Activated T-helper 1 cell treated with anti-CD3 and anti-CD28 coated beads, Interleukin-12 subunit alpha, Interleukin-12 subunit beta, Interleukin-2, Interleukin-4 antibody, amounts not matched to agents 30 ng/mL and 10 ng/mL and 1 ng/mL, durations not matched to agents 14 hours and 24 hours and 36 hours (primary cell): ENCODE results near the gene THADA. TPM values are rescaled to one million over a fixed set of nuclear protein-coding genes. Genes with fewer than 3 reads are reported as not detected.
"Not testable (repeated sequence)": the region's sequence is repeated elsewhere in the genome, so short reads cannot be mapped to it uniquely, and the experiment has no call there.

ENCODE experiments used
- DNase-seq: peaks from one replicate; pipeline ENCODE4 v3.0.0; 2021; ENCODE audit warnings: low spot score
- H3K27ac Mint-ChIP-seq: one replicate; pipeline ENCODE4 v1.8.0; 2021; ENCODE audit warnings: mild to moderate bottlenecking, mixed read lengths
- H3K27me3 Mint-ChIP-seq: one replicate; pipeline ENCODE4 v1.8.0; 2022; ENCODE audit warnings: mild to moderate bottlenecking, moderate library complexity, mixed read lengths; ENCODE audit not compliant: insufficient read depth
- H3K36me3 Mint-ChIP-seq: one replicate; pipeline ENCODE4 v1.8.0; 2021; ENCODE audit warnings: low read depth, mixed read lengths
- H3K4me1 Mint-ChIP-seq: one replicate; pipeline ENCODE4 v1.8.0; 2021; ENCODE audit warnings: low read depth, mixed read lengths
- H3K4me3 Mint-ChIP-seq: one replicate; pipeline ENCODE4 v1.8.0; 2021; ENCODE audit warnings: mild to moderate bottlenecking, moderate library complexity, mixed read lengths
- H3K9me3 Mint-ChIP-seq: one replicate; pipeline ENCODE4 v1.8.0; 2021; ENCODE audit warnings: mixed read lengths
- intact Hi-C: fragments of 100-400 bp; cut with micrococcal nuclease; formaldehyde crosslinking; loops from one replicate; pipeline ENCODE4 v1.15.1; 2024
- total RNA-seq: library from RNA; stranded (reverse); gene quantifications from 2 replicates; pipeline ENCODE4 v1.2.3, GENCODE V29; 2022

THADA gene
- total RNA-seq, 1 donor from 2014 or later, result 51.7 TPM

DNA sequence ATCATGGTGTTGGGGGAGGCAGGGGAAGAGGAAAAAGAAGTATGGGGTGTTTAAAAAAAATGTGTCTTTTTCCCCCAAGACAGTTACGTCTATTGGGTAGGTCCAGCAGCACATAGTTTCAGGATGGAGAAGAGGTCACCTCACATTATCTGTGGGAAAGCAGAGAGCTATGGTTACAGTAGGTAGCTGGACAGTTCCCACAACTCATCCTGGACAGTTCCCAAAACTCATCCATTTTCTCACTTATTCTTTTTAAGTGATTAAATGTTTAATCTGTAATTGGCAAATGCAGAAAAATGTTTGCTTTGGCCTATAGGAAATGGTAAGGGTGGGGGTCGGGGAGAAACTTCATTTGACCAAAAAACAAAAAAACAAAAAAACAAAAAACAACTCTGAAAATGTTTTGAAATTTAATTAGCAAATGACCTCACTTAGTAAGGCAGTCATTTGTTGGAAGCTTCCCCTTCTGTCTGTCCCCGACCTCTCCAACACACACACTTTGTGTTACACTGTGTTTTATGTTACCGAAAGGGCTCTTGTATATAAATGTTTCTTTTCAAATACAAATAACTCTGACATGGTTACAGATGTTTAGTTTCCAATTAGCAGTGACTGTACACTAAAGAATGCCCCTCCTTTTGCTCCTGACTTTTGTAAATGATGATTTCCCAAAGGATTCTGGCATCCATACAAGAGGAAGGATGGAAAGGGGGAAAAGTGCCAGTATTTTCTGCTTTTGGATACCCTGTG lies 196.1 kb downstream of the THADA start:
- Mint-ChIP-seq H3K9me3 (no peaks in the 10 kb centered on the region), H3K4me3 (no peak overlapping the region), H3K4me1 (peaks cover 23% of the 10 kb centered on the region), H3K27me3 (no peaks in the 10 kb centered on the region), H3K27ac (no peak overlapping the region), H3K36me3 (peaks cover 27% of the 10 kb centered on the region)
- intact Hi-C loops, result no loop called here
- no peak for DNase-seq

- intact Hi-C loops, result no loop called here
- Mint-ChIP-seq H3K4me3 (no peak overlapping the region), H3K27me3 (no peaks in the 10 kb centered on the region), H3K27ac (no peak overlapping the region), H3K36me3 (peaks cover 26% of the 10 kb centered on the region), H3K9me3 (no peaks in the 10 kb centered on the region), H3K4me1 (peaks cover 18% of the 10 kb centered on the region)
- DNase-seq, result no peak
These were observed 196.7 kb downstream of the THADA start for GRCh38 chr2:43399098-43399497.

- Mint-ChIP-seq H3K27me3 (no peaks in the 10 kb centered on the region), H3K36me3 (peaks cover 29% of the 10 kb centered on the region), H3K4me3 (no peak overlapping the region), H3K9me3 (no peaks in the 10 kb centered on the region), H3K27ac (no peak overlapping the region), H3K4me1 (peaks cover 17% of the 10 kb centered on the region)
- DNase-seq, result no peak
- intact Hi-C loops, result loop anchor here (1.0 kb wide), 1 partner anchor 11 kb away; no protein-coding TSS in a partner anchor
These were observed 198.0 kb downstream of the THADA start for GRCh38 chr2:43397821-43398220.

DNA sequence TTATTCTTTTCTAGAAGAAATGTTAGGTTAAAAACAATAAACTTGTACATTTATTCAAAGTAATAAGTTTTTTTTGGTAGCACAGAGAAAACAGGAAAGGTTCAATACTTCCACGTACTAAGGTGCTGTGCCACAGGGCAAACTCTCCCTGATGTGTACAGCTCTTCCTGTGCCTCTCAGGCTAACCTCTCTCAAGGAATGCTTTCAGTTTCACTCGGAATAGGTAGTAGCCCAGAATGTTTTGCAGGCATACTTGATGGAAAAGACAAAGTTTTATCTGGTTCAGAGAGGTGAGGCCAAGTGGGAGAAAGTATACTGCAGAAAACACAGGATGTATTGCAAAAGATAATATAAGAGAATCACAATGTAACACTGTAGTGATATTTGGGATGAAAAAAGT lies 198.4 kb downstream of the THADA start:
- DNase-seq, result no peak
- intact Hi-C loops, result no loop called here
- Mint-ChIP-seq H3K27me3 (no peaks in the 10 kb centered on the region), H3K36me3 (peaks cover 34% of the 10 kb centered on the region), H3K27ac (no peak overlapping the region), H3K4me3 (no peak overlapping the region), H3K9me3 (no peaks in the 10 kb centered on the region), H3K4me1 (peaks cover 16% of the 10 kb centered on the region)

- H3K4me3 Mint-ChIP-seq, H3K27ac Mint-ChIP-seq, H3K27me3 Mint-ChIP-seq, intact Hi-C loops, H3K9me3 Mint-ChIP-seq, DNase-seq: not testable (repeated sequence)
- Mint-ChIP-seq H3K36me3 (peaks cover 36% of the 10 kb centered on the region), H3K4me1 (peaks cover 11% of the 10 kb centered on the region)
These were observed 199.5 kb downstream of the THADA start for GRCh38 chr2:43396344-43396743.

DNA sequence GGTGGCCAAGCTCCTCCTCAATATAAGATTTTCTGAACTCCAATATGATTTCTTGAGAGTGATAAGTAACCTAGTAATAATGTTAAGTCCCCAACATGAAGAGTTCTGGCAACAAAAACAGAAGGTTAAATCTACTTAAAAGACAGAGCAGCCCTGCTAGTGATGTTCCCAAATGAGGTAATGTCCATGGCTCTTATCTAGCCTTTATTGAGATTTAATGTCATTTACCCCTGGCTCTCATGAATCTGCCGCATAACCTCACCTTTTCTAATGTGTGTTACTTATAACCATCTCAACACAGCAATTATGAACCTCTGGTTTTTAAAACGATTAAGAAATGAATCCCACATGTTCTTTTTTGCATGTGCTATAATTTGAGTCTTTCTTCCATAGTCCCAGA lies 201.9 kb downstream of the THADA start:
- H3K4me3 Mint-ChIP-seq, result no peak overlapping the region
- H3K27ac Mint-ChIP-seq, result no peak overlapping the region
- H3K36me3 Mint-ChIP-seq, result peaks cover 36% of the 10 kb centered on the region
- intact Hi-C loops, result no loop called here
- H3K4me1 Mint-ChIP-seq, result peaks cover 11% of the 10 kb centered on the region
- no peaks in the 10 kb centered on the region for H3K27me3 Mint-ChIP-seq
- no peaks in the 10 kb centered on the region for H3K9me3 Mint-ChIP-seq
- DNase-seq, result no peak

GRCh38 chr2:43391878-43392215 lies 204.0 kb downstream of the THADA start:
- H3K27me3 Mint-ChIP-seq, result no peaks in the 10 kb centered on the region
- DNase-seq, result no peak
- H3K27ac Mint-ChIP-seq, result no peak overlapping the region

GRCh38 chr2:43391201-43391877 lies 204.5 kb downstream of the THADA start:
- Mint-ChIP-seq H3K36me3 (peaks cover 26% of the 10 kb centered on the region), H3K4me1 (peaks cover 16% of the 10 kb centered on the region), H3K27me3 (no peaks in the 10 kb centered on the region), H3K27ac (no peak overlapping the region), H3K4me3 (no peak overlapping the region), H3K9me3 (no peaks in the 10 kb centered on the region)
- no peak for DNase-seq
- intact Hi-C loops, result no loop called here

More at GRCh38 chr2:43391878-43392215, 204.0 kb downstream of the THADA start:
- Mint-ChIP-seq H3K9me3 (no peaks in the 10 kb centered on the region), H3K4me3 (no peak overlapping the region), H3K4me1 (peaks cover 14% of the 10 kb centered on the region), H3K36me3 (peaks cover 25% of the 10 kb centered on the region)
- intact Hi-C loops, result no loop called here

DNA sequence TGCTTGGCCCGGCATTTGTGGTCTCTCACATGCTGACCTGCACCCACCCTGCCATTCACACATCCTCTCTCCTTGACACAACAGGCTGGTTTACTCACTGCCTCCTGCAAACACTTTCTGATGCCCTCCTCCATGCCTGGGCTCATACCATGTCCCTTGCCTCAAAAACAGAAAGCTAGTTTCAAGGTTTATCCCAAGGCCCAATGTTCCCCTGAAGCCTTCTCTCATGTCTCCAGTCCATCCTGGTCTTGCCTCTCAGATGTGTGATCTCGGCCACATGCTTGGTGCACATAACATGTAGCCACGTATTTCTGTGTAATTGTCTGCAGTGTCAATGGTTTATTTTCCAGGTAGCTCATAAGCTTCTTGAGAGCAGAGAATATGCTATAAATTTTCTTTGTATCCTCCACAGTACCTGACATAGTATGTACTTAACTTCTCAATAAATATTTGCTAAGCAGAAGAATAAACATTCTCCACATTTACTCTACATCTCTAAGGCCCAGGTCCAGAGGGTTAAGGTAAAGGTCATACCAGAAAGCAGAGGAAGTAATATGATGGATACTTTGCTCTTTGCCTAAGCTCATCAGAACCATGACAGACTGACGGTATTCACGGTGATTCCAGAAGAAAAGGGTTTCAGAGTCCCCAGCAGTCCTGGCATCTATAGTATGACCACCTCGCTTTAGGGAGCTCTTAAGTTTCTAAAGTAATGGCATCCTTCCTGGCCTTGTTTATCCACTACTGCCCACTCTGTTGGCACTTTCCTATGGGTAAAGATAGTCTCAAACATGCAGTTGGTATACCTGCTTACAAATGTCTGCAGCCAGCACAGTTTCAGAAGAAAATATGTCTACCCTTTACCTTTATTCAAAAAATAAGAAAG lies 206.0 kb downstream of the THADA start:
- Mint-ChIP-seq H3K27me3 (no peaks in the 10 kb centered on the region), H3K4me1 (peaks cover 16% of the 10 kb centered on the region), H3K4me3 (no peak overlapping the region), H3K9me3 (no peaks in the 10 kb centered on the region), H3K36me3 (peaks cover 19% of the 10 kb centered on the region), H3K27ac (no peak overlapping the region)
- intact Hi-C loops, result loop anchor here (5.0 kb wide), 3 partner anchors 92 to 258 kb away; no protein-coding TSS in a partner anchor
- no peak for DNase-seq

GRCh38 chr2:43388371-43388770 lies 207.5 kb downstream of the THADA start:
- Mint-ChIP-seq H3K36me3 (peaks cover 16% of the 10 kb centered on the region), H3K4me3 (no peak overlapping the region), H3K27me3 (no peaks in the 10 kb centered on the region), H3K27ac (no peak overlapping the region), H3K4me1 (peaks cover 28% of the 10 kb centered on the region), H3K9me3 (no peaks in the 10 kb centered on the region)
- intact Hi-C loops, result loop anchor here (5.0 kb wide), 3 partner anchors 94 to 256 kb away; no protein-coding TSS in a partner anchor
- no peak for DNase-seq

DNA sequence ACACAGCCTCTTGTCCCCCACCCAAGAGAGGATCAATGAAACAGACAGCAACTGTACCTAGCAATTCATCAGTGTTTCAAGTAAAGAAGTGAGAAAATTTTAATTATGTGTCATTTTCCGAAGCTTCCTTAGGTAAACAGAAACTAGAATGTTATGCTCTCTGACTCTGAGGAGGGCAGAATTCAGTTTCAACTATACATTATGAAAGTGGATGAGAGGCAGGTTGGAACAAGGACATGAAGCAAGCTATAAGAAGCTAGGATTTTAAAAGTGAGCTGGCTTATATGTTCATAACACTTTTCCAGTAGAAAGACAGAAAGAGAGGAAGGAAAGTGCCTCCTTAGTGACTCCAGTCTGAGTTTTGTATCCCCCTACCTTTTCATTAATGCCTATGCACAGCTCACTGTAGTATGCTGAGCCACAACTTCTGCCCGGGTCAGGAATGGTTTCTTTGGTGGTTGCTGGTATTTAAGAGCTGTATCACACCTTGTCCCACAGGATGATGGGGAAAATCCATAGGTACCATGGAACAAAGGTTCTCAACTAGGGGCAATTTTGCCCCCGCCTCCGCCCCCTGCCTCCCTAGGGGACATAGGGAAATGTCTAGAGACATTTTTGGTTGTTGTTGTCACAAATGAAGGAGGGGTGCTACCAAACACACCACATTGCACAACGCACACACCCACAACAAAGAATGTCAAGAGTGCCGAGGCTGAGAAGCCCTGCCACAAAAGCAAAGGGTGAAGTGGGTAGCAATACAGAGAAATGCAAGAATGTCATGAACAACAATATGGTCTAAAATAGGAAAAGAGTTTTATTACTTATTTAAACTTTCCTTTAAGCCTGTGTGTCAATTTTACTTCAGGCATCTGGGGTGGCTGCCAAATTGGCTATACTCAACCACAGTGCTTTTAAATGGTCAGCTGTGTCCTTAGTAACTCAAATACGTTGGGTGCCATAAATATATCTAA lies 208.5 kb downstream of the THADA start:
- Mint-ChIP-seq H3K36me3 (peaks cover 8% of the 10 kb centered on the region), H3K4me3 (no peak overlapping the region), H3K27ac (peak overlapping the region; percentile 50), H3K9me3 (no peaks in the 10 kb centered on the region), H3K27me3 (no peaks in the 10 kb centered on the region), H3K4me1 (peaks cover 27% of the 10 kb centered on the region)
- no peak for DNase-seq
- intact Hi-C loops, result loop anchor here (1.0 to 5.0 kb wide), 7 partner anchors 11 to 255 kb away; no protein-coding TSS in a partner anchor

DNA sequence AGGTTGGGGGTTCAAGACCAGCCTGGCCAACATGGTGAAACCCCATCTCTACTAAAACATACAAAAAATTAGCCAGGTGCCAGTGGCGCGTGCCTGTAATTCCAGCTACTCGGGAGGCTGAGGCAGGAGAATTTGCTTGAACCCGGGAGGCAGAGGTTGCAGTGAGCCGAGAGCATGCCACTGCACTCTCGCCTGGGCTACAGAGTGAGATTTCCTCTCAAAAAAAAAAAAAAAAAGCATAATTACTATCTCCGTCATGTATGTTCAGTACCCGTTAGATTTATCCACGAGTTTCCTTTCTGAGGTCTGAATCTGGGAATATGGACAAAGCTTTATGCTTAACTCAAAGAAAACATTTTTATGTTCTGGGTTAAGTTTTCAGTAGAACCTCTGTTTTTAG lies 209.2 kb downstream of the THADA start:
- Mint-ChIP-seq H3K36me3 (peaks cover 11% of the 10 kb centered on the region), H3K4me1 (peaks cover 25% of the 10 kb centered on the region), H3K27ac (peak overlapping the region; percentile 8)
- not testable (repeated sequence) for DNase-seq, H3K9me3 Mint-ChIP-seq, H3K4me3 Mint-ChIP-seq, H3K27me3 Mint-ChIP-seq
- intact Hi-C loops, result loop anchor here (1.0 to 5.0 kb wide), 7 partner anchors 12 to 254 kb away; no protein-coding TSS in a partner anchor
